Neural progenitor cell (in vitro differentiated cells): ENCODE measurements around the gene RALGAPA2.

Experiments used
- EZH2phosphoT487 ChIP-seq: fragments of 200-600 bp; sonication (generic); IDR thresholded peaks from 2 replicates; pipeline ENCODE4 v1.6.1; 2017; ENCODE audit warnings: antibody characterized with exemption
- TF ChIP-seq, protein P1 (sequence below): fragments of 200-600 bp; sonication (generic); IDR thresholded peaks from 2 replicates; pipeline ENCODE4 v1.5.1; 2017; ENCODE audit warnings: antibody characterized with exemption, mild to moderate bottlenecking

DNA sequence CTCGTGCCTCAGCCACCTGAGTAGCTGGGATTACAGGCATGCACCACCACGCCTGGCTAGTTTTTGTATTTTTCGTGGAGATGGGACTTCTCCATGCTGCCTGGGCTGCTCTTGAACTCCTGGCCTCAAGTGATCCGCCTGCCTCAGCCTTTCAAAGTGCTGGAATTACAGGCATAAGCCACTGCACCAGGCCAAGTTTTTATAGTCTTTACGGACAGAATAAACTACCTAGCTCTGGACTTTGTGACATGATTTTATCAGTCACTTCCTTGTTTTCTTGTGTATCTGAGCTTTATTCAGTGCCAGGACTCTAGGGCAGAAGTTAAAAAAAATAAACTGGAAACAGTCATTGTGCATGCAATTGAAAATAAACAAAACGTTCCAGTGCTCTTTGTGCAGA, 46.7 kb upstream of the RALGAPA2 start:
- TF ChIP-seq, protein P1, sequence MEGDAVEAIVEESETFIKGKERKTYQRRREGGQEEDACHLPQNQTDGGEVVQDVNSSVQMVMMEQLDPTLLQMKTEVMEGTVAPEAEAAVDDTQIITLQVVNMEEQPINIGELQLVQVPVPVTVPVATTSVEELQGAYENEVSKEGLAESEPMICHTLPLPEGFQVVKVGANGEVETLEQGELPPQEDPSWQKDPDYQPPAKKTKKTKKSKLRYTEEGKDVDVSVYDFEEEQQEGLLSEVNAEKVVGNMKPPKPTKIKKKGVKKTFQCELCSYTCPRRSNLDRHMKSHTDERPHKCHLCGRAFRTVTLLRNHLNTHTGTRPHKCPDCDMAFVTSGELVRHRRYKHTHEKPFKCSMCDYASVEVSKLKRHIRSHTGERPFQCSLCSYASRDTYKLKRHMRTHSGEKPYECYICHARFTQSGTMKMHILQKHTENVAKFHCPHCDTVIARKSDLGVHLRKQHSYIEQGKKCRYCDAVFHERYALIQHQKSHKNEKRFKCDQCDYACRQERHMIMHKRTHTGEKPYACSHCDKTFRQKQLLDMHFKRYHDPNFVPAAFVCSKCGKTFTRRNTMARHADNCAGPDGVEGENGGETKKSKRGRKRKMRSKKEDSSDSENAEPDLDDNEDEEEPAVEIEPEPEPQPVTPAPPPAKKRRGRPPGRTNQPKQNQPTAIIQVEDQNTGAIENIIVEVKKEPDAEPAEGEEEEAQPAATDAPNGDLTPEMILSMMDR, result no peak
- TF ChIP-seq EZH2phosphoT487, result no peak
